ENCODE measurements around the gene TMED9.

TMED9 gene

GRCh38 chr5:177603631-177604030 lies 11.6 kb downstream of the TMED9 start:
- H3K36me3 ChIP-seq (ENCODE audit: control insufficient read depth in 5 of 5, insufficient read depth in 5 of 5, low read length in 5 of 5), result peaks cover 0 to 22% (median 12%) of the 10 kb centered on the region in 5 donors
- peak overlapping the region in 1 of 5 donors; percentile 10 for H3K9ac ChIP-seq (ENCODE audit: low read length in 5 of 5)
- H3K27ac ChIP-seq (ENCODE audit: low read depth, low read length), result no peak overlapping the region
- no peaks in the 10 kb centered on the region for H3K9me3 ChIP-seq (ENCODE audit: control insufficient read depth in 5 of 5, low read length in 5 of 5)
- H3K27me3 ChIP-seq (ENCODE audit: control insufficient read depth in 5 of 5, insufficient read depth in 4 of 5, low read length in 5 of 5), result no peaks in the 10 kb centered on the region
- peaks cover 3 to 44% (median 33%) of the 10 kb centered on the region in 5 donors for H3K4me1 ChIP-seq (ENCODE audit: control insufficient read depth in 5 of 5, insufficient read depth in 5 of 5, low read length in 5 of 5)
- no peak overlapping the region for H3K4me3 ChIP-seq (ENCODE audit: low read depth in 1 of 5, low read length in 5 of 5)

GRCh38 chr5:177604116-177604521 lies 12.1 kb downstream of the TMED9 start:
- H3K27ac ChIP-seq (ENCODE audit: low read depth, low read length), result no peak overlapping the region

DNA sequence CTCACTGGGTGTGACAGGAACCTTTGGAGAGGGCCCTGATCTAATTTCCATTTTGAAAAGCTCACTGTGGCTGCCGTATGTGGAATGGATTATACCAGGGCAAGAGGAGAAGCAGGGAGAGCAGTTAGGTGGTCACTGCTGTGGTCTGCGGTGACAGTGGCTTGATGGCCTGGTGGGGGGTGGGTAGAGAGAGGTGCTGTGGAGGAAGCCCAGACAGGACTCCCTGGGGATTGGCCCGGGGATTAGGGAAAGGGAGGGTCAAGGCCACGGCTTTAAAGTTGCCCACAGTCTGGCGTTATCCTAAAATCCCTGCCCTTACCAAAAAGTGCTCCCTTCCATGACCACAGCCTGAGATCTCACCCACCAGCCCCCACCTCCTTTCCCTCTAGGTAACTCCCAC lies 12.7 kb downstream of the TMED9 start:
- H3K27ac ChIP-seq (ENCODE audit: low read depth, low read length), result no peak overlapping the region
- H3K9ac ChIP-seq (ENCODE audit: low read length in 5 of 5), result no peak overlapping the region
- H3K36me3 ChIP-seq (ENCODE audit: control insufficient read depth in 5 of 5, insufficient read depth in 5 of 5, low read length in 5 of 5), result peaks cover 0 to 31% (median 15%) of the 10 kb centered on the region in 5 donors
- no peak overlapping the region for H3K4me3 ChIP-seq (ENCODE audit: low read depth in 1 of 5, low read length in 5 of 5)
- H3K4me1 ChIP-seq (ENCODE audit: control insufficient read depth in 5 of 5, insufficient read depth in 5 of 5, low read length in 5 of 5), result peaks cover 3 to 36% (median 30%) of the 10 kb centered on the region in 5 donors
- H3K27me3 ChIP-seq (ENCODE audit: control insufficient read depth in 5 of 5, insufficient read depth in 4 of 5, low read length in 5 of 5), result no peaks in the 10 kb centered on the region
- H3K9me3 ChIP-seq (ENCODE audit: control insufficient read depth in 5 of 5, low read length in 5 of 5), result no peaks in the 10 kb centered on the region

More at GRCh38 chr5:177604116-177604521, 12.1 kb downstream of the TMED9 start:
- Histone ChIP-seq H3K4me1 (ENCODE audit: control insufficient read depth in 5 of 5, insufficient read depth in 5 of 5, low read length in 5 of 5) (peaks cover 3 to 41% (median 33%) of the 10 kb centered on the region in 5 donors), H3K9me3 (ENCODE audit: control insufficient read depth in 5 of 5, low read length in 5 of 5) (no peaks in the 10 kb centered on the region), H3K27me3 (ENCODE audit: control insufficient read depth in 5 of 5, insufficient read depth in 4 of 5, low read length in 5 of 5) (no peaks in the 10 kb centered on the region), H3K4me3 (ENCODE audit: low read depth in 1 of 5, low read length in 5 of 5) (no peak overlapping the region), H3K9ac (ENCODE audit: low read length in 5 of 5) (no peak overlapping the region), H3K36me3 (ENCODE audit: control insufficient read depth in 5 of 5, insufficient read depth in 5 of 5, low read length in 5 of 5) (peaks cover 0 to 26% (median 13%) of the 10 kb centered on the region in 5 donors)

- Histone ChIP-seq H3K27me3 (ENCODE audit: control insufficient read depth in 5 of 5, insufficient read depth in 4 of 5, low read length in 5 of 5) (no peaks in the 10 kb centered on the region), H3K36me3 (ENCODE audit: control insufficient read depth in 5 of 5, insufficient read depth in 5 of 5, low read length in 5 of 5) (peaks cover 0 to 34% (median 18%) of the 10 kb centered on the region in 5 donors), H3K9me3 (ENCODE audit: control insufficient read depth in 5 of 5, low read length in 5 of 5) (no peaks in the 10 kb centered on the region), H3K4me1 (ENCODE audit: control insufficient read depth in 5 of 5, insufficient read depth in 5 of 5, low read length in 5 of 5) (peaks cover 3 to 34% (median 29%) of the 10 kb centered on the region in 5 donors), H3K9ac (ENCODE audit: low read length in 5 of 5) (no peak overlapping the region), H3K27ac (ENCODE audit: low read depth, low read length) (no peak overlapping the region), H3K4me3 (ENCODE audit: low read depth in 1 of 5, low read length in 5 of 5) (no peak overlapping the region)
Measured at GRCh38 chr5:177605078-177605477, 13.1 kb downstream of the TMED9 start.

DNA sequence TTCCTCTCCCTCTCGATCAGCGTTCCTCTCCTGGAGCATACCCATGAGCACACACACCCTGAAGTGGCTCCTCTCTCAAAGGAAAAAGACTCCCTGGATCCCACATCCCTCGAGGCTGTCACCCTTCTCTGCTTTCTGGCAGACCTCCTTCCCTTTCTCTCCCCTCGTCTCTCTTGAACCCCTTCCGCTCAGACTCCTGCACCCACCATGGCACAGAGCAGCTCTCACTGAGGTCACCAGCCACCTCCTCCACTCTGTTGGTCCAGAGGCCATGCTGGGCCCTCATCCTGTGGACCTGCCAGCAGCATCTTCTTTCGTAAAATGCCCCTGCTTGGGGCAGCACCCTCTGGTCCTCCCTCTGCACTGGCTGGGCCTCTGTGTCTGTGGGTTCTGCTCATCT lies 13.7 kb downstream of the TMED9 start:
- Histone ChIP-seq H3K4me3 (ENCODE audit: low read depth in 1 of 5, low read length in 5 of 5) (no peak overlapping the region), H3K27ac (ENCODE audit: low read depth, low read length) (no peak overlapping the region)

GRCh38 chr5:177606071-177607051 lies 14.4 kb downstream of the TMED9 start:
- Histone ChIP-seq H3K4me1 (ENCODE audit: control insufficient read depth in 5 of 5, insufficient read depth in 5 of 5, low read length in 5 of 5) (peaks cover 0 to 22% (median 19%) of the 10 kb centered on the region in 5 donors), H3K27ac (ENCODE audit: low read depth, low read length) (no peak overlapping the region), H3K9ac (ENCODE audit: low read length in 5 of 5) (peak overlapping the region in 1 of 5 donors; percentile 5), H3K9me3 (ENCODE audit: control insufficient read depth in 5 of 5, low read length in 5 of 5) (no peaks in the 10 kb centered on the region), H3K4me3 (ENCODE audit: low read depth in 1 of 5, low read length in 5 of 5) (no peak overlapping the region), H3K27me3 (ENCODE audit: control insufficient read depth in 5 of 5, insufficient read depth in 4 of 5, low read length in 5 of 5) (no peaks in the 10 kb centered on the region), H3K36me3 (ENCODE audit: control insufficient read depth in 5 of 5, insufficient read depth in 5 of 5, low read length in 5 of 5) (peaks cover 0 to 34% (median 18%) of the 10 kb centered on the region in 5 donors)

More for the DNA sequence above, 13.7 kb downstream of the TMED9 start:
- H3K36me3 ChIP-seq (ENCODE audit: control insufficient read depth in 5 of 5, insufficient read depth in 5 of 5, low read length in 5 of 5), result peaks cover 0 to 34% (median 18%) of the 10 kb centered on the region in 5 donors
- H3K27me3 ChIP-seq (ENCODE audit: control insufficient read depth in 5 of 5, insufficient read depth in 4 of 5, low read length in 5 of 5), result no peaks in the 10 kb centered on the region
- H3K9me3 ChIP-seq (ENCODE audit: control insufficient read depth in 5 of 5, low read length in 5 of 5), result no peaks in the 10 kb centered on the region
- no peak overlapping the region for H3K9ac ChIP-seq (ENCODE audit: low read length in 5 of 5)
- peaks cover 2 to 28% (median 26%) of the 10 kb centered on the region in 5 donors for H3K4me1 ChIP-seq (ENCODE audit: control insufficient read depth in 5 of 5, insufficient read depth in 5 of 5, low read length in 5 of 5)

- Histone ChIP-seq H3K27me3 (ENCODE audit: control insufficient read depth in 5 of 5, insufficient read depth in 4 of 5, low read length in 5 of 5) (no peaks in the 10 kb centered on the region), H3K9ac (ENCODE audit: low read length in 5 of 5) (peak overlapping the region in 2 of 5 donors; percentile 5 to 19), H3K4me1 (ENCODE audit: control insufficient read depth in 5 of 5, insufficient read depth in 5 of 5, low read length in 5 of 5) (peaks cover 0 to 14% (median 12%) of the 10 kb centered on the region in 5 donors), H3K4me3 (ENCODE audit: low read depth in 1 of 5, low read length in 5 of 5) (no peak overlapping the region), H3K9me3 (ENCODE audit: control insufficient read depth in 5 of 5, low read length in 5 of 5) (no peaks in the 10 kb centered on the region), H3K36me3 (ENCODE audit: control insufficient read depth in 5 of 5, insufficient read depth in 5 of 5, low read length in 5 of 5) (peaks cover 0 to 34% (median 18%) of the 10 kb centered on the region in 5 donors), H3K27ac (ENCODE audit: low read depth, low read length) (no peak overlapping the region)
Measured at GRCh38 chr5:177607115-177607451, 15.1 kb downstream of the TMED9 start.

GRCh38 chr5:177607452-177608192 lies 15.6 kb downstream of the TMED9 start:
- H3K27ac ChIP-seq (ENCODE audit: low read depth, low read length), result no peak overlapping the region
- H3K36me3 ChIP-seq (ENCODE audit: control insufficient read depth in 5 of 5, insufficient read depth in 5 of 5, low read length in 5 of 5), result peaks cover 0 to 35% (median 19%) of the 10 kb centered on the region in 5 donors
- no peaks in the 10 kb centered on the region for H3K27me3 ChIP-seq (ENCODE audit: control insufficient read depth in 5 of 5, insufficient read depth in 4 of 5, low read length in 5 of 5)
- H3K9ac ChIP-seq (ENCODE audit: low read length in 5 of 5), result peak overlapping the region in 2 of 5 donors; percentile 5 to 19
- no peak overlapping the region for H3K4me3 ChIP-seq (ENCODE audit: low read depth in 1 of 5, low read length in 5 of 5)
- no peaks in the 10 kb centered on the region for H3K9me3 ChIP-seq (ENCODE audit: control insufficient read depth in 5 of 5, low read length in 5 of 5)
- peaks cover 0 to 9% (median 8%) of the 10 kb centered on the region in 5 donors for H3K4me1 ChIP-seq (ENCODE audit: control insufficient read depth in 5 of 5, insufficient read depth in 5 of 5, low read length in 5 of 5)

GRCh38 chr5:177608243-177609075 lies 16.5 kb downstream of the TMED9 start:
- Histone ChIP-seq H3K27ac (ENCODE audit: low read depth, low read length) (no peak overlapping the region), H3K36me3 (ENCODE audit: control insufficient read depth in 5 of 5, insufficient read depth in 5 of 5, low read length in 5 of 5) (peaks cover 0 to 39% (median 20%) of the 10 kb centered on the region in 5 donors), H3K27me3 (ENCODE audit: control insufficient read depth in 5 of 5, insufficient read depth in 4 of 5, low read length in 5 of 5) (no peaks in the 10 kb centered on the region), H3K9ac (ENCODE audit: low read length in 5 of 5) (no peak overlapping the region), H3K4me3 (ENCODE audit: low read depth in 1 of 5, low read length in 5 of 5) (no peak overlapping the region), H3K4me1 (ENCODE audit: control insufficient read depth in 5 of 5, insufficient read depth in 5 of 5, low read length in 5 of 5) (peaks cover 0 to 9% (median 8%) of the 10 kb centered on the region in 5 donors), H3K9me3 (ENCODE audit: control insufficient read depth in 5 of 5, low read length in 5 of 5) (no peaks in the 10 kb centered on the region)

Data from subcutaneous abdominal adipose tissue (tissue), 5 donors.